Lower leg skin (tissue), 4 donors: ENCODE measurements around the gene MYL5. TPM values are rescaled to one million over a fixed set of nuclear protein-coding genes. Genes with fewer than 3 reads are reported as not detected.

Source experiments
- DNase-seq, 2 donors: peaks; one replicate each; pipeline ENCODE4 v3.0.0-alpha.2; 2019; ENCODE audit warnings: low spot score in 2 of 2
- H3K4me3 ChIP-seq: fragments of 200-600 bp; sonication (generic); 2 replicates; pipeline ENCODE4 v1.5.1; 2017; ENCODE audit warnings: mild to moderate bottlenecking, low read depth; ENCODE audit not compliant: poor library complexity, severe bottlenecking
- POLR2A ChIP-seq, 2 donors: fragments of 450-650 bp; IDR thresholded peaks; one replicate each; pipeline ENCODE4 v1.6.1; 2016 to 2017; ENCODE audit warnings: antibody characterized with exemption in 2 of 2, mild to moderate bottlenecking in 1 of 2, moderate library complexity in 1 of 2
- WGBS, 2 donors: methylation state at CpG; one replicate each; pipeline ENCODE4 v1.1.5; 2018; 5-methylcytosine and 5-hydroxymethylcytosine counted together
- intact Hi-C: fragments of 100-400 bp; cut with DNase I; formaldehyde crosslinking; loops from one replicate; pipeline ENCODE4 v1.15.0; 2023; ENCODE audit warnings: low total_unique reads
- total RNA-seq, 4 donors: library from RNA; depleted of rRNA; stranded (reverse); fragments of >200 nt; gene quantifications; one replicate each; pipeline ENCODE4 v1.1.0, GENCODE V29; 2016
- TF ChIP-seq, protein P1 (sequence below), 3 donors: fragments of 450-650 bp; IDR thresholded peaks; one replicate each; pipeline ENCODE4 v1.5.1; 2016; ENCODE audit warnings: antibody characterized with exemption in 3 of 3, mild to moderate bottlenecking in 3 of 3, moderate library complexity in 2 of 3

MYL5 gene
- total RNA-seq, 4 donors from 2014 or later = 7.2 to 31.4 (median 7.7) TPM

GRCh38 chr4:709348-709747 is 35.0 kb downstream of the MYL5 start:
- intact Hi-C loops = no loop called here
- H3K4me3 ChIP-seq = no peak overlapping the region
- 85 to 92% methylated on average over 6 of the region's 6 CpGs for WGBS, 2 donors
- TF ChIP-seq POLR2A (IDR thresholded peaks at IDR 0.05) = no peak
- TF ChIP-seq, protein P1, sequence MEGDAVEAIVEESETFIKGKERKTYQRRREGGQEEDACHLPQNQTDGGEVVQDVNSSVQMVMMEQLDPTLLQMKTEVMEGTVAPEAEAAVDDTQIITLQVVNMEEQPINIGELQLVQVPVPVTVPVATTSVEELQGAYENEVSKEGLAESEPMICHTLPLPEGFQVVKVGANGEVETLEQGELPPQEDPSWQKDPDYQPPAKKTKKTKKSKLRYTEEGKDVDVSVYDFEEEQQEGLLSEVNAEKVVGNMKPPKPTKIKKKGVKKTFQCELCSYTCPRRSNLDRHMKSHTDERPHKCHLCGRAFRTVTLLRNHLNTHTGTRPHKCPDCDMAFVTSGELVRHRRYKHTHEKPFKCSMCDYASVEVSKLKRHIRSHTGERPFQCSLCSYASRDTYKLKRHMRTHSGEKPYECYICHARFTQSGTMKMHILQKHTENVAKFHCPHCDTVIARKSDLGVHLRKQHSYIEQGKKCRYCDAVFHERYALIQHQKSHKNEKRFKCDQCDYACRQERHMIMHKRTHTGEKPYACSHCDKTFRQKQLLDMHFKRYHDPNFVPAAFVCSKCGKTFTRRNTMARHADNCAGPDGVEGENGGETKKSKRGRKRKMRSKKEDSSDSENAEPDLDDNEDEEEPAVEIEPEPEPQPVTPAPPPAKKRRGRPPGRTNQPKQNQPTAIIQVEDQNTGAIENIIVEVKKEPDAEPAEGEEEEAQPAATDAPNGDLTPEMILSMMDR (IDR thresholded peaks at IDR 0.05) = no peak
- no peak for DNase-seq

GRCh38 chr4:710116-710515 is 35.8 kb downstream of the MYL5 start:
- TF ChIP-seq, protein P1 (IDR thresholded peaks at IDR 0.05) = no peak
- no peak for TF ChIP-seq POLR2A (IDR thresholded peaks at IDR 0.05)
- intact Hi-C loops = no loop called here
- 68 to 84% methylated on average over 9 of the region's 9 CpGs for WGBS, 2 donors
- DNase-seq = no peak
- no peak overlapping the region for H3K4me3 ChIP-seq

- intact Hi-C loops = no loop called here
- H3K4me3 ChIP-seq = no peak overlapping the region
- no peak for DNase-seq
- 79% methylated on average over 13 of the region's 13 CpGs for WGBS, 2 donors
- TF ChIP-seq, protein P1 (IDR thresholded peaks at IDR 0.05) = no peak
- no peak for TF ChIP-seq POLR2A (IDR thresholded peaks at IDR 0.05)
These were observed 36.6 kb downstream of the MYL5 start for GRCh38 chr4:710916-711315.

DNA sequence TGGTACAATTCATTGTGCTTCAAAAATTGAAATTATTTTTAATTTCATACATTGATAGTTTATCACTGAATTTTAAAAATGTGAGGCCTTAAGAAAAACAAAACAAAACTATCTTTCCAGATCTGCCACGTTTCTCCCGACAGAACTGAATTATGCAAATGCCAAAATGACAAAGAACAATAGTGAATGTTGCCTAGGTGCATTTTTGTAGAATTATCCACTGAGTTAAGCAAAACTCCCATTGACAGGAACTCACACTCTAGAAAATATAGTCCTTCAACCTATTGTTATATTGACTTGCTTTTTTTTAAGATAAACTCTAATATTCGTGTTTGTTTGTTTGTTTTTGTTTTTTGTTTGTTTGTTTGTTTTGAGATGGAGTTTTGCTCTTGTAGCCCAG is 37.8 kb downstream of the MYL5 start:
- no peak overlapping the region for H3K4me3 ChIP-seq
- TF ChIP-seq, protein P1 (IDR thresholded peaks at IDR 0.05) = no peak
- no peak for TF ChIP-seq POLR2A (IDR thresholded peaks at IDR 0.05)
- WGBS, 2 donors = 56 to 58% methylated on average over 3 of the region's 3 CpGs
- no peak for DNase-seq
- intact Hi-C loops = no loop called here

DNA sequence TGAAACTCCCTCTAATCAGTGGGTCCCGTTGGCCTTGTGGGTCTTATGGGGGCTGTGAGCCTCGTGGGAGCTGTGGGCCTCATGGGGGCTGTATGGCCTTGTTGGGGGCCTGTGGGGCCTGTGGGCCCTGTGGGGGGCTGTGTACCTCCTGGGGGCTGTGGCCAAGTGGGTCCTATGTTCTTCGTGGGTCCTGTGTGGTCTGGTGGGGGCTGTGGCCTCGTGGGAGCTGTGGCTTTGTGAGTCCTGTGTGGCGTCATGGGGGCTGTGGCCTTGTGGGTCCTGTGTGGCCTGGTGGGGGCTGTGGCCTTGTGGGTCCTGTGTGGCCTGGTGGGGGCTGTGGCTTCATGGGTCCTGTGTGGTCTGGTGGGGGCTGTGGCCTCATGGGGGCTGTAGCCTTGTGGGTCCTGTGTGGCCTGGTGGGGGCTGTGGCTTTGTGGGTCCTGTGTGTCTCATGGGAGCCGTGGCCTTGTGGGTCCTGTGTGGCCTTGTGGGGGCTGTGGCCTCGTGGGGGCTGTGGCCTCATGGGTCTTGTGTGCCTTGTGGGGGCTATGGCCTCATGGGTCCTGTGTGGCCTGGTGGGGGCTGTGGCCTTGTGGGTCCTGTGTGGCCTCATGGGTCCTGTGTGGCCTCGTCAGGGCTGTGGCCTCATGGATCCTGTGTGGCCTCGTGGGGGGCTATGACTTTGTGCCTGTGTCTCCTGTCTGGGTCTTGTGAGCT is 38.7 kb downstream of the MYL5 start:
- DNase-seq = no peak
- TF ChIP-seq, protein P1 (IDR thresholded peaks at IDR 0.05) = no peak
- no peak for TF ChIP-seq POLR2A (IDR thresholded peaks at IDR 0.05)
- intact Hi-C loops = no loop called here
- H3K4me3 ChIP-seq = no peak overlapping the region
- WGBS, 2 donors = 79 to 88% methylated on average over 7 to 8 of the region's 9 CpGs

DNA sequence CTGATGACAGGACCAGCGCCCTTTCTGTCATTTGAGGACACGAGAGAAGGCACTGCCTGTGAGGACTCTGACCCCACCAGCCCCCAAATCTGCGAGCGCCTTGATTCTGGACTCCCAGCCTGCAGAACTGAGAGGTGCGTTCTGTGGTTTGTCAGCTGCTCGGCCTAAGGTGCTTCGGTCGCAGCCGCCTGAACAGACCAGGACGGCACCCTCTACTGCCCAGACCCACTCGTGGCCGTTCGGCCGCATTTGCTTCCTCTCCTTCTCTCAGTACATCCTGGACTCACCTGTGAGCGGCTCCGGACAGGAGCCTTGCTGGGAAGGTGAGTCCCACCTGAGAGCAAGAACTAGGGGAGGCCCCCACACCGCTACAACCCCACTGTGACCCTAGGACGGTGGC is 39.7 kb downstream of the MYL5 start:
- intact Hi-C loops = no loop called here
- TF ChIP-seq POLR2A (IDR thresholded peaks at IDR 0.05) = no peak
- TF ChIP-seq, protein P1 (IDR thresholded peaks at IDR 0.05) = no peak
- 93 to 96% methylated on average over 18 of the region's 18 CpGs for WGBS, 2 donors
- no peak overlapping the region for H3K4me3 ChIP-seq
- DNase-seq = no peak
